ENCODE measurements around the gene MVK. TPM values are rescaled to one million over a fixed set of nuclear protein-coding genes. Genes with fewer than 3 reads are reported as not detected.

Gene MVK
- total RNA-seq, 1 donor from 2014 or later = 53.1 TPM

GRCh38 chr12:109590566-109590965 lies 17.0 kb downstream of the MVK start:
- intact Hi-C loops (cut with DNase I) = no loop called here

GRCh38 chr12:109591041-109591440 lies 17.4 kb downstream of the MVK start:
- H3K36me3 ChIP-seq = peaks cover 15 to 72% of the 10 kb centered on the region in 2 donors
- H3K9me3 ChIP-seq = no peaks in the 10 kb centered on the region
- TF ChIP-seq CTCF (IDR thresholded peaks at IDR 0.05) = no peak
- H3K27me3 ChIP-seq = no peaks in the 10 kb centered on the region
- H3K27ac ChIP-seq = no peak overlapping the region
- intact Hi-C loops (cut with DNase I) = no loop called here
- DNase-seq (ENCODE audit: low spot score in 2 of 2) = no peak
- H3K4me1 ChIP-seq = no peaks in the 10 kb centered on the region
- H3K4me3 ChIP-seq = no peak overlapping the region

More at GRCh38 chr12:109590566-109590965, 17.0 kb downstream of the MVK start:
- peaks cover 18 to 72% of the 10 kb centered on the region in 2 donors for H3K36me3 ChIP-seq
- H3K9me3 ChIP-seq = no peaks in the 10 kb centered on the region
- no peaks in the 10 kb centered on the region for H3K4me1 ChIP-seq
- DNase-seq (ENCODE audit: low spot score in 2 of 2) = no peak
- no peak for TF ChIP-seq CTCF (IDR thresholded peaks at IDR 0.05)
- no peak overlapping the region for H3K27ac ChIP-seq
- H3K27me3 ChIP-seq = no peaks in the 10 kb centered on the region
- H3K4me3 ChIP-seq = no peak overlapping the region

GRCh38 chr12:109592195-109592904 lies 18.8 kb downstream of the MVK start:
- Histone ChIP-seq H3K4me1 (peaks cover 0 to under 1% of the 10 kb centered on the region in 2 donors), H3K4me3 (no peak overlapping the region), H3K9me3 (no peaks in the 10 kb centered on the region), H3K27me3 (no peaks in the 10 kb centered on the region), H3K27ac (no peak overlapping the region), H3K36me3 (peaks cover 20 to 67% of the 10 kb centered on the region in 2 donors)
- intact Hi-C loops (cut with DNase I) = no loop called here
- no peak for DNase-seq (ENCODE audit: low spot score in 2 of 2)
- no peak for TF ChIP-seq CTCF (IDR thresholded peaks at IDR 0.05)

- intact Hi-C loops (cut with DNase I) = no loop called here
- peaks cover 15 to 62% of the 10 kb centered on the region in 2 donors for H3K36me3 ChIP-seq
- no peaks in the 10 kb centered on the region for H3K27me3 ChIP-seq
- no peak overlapping the region for H3K4me3 ChIP-seq
- no peak for TF ChIP-seq CTCF (IDR thresholded peaks at IDR 0.05)
- H3K4me1 ChIP-seq = peaks cover 0 to 4% of the 10 kb centered on the region in 2 donors
- DNase-seq (ENCODE audit: low spot score in 2 of 2) = no peak
- no peak overlapping the region for H3K27ac ChIP-seq
- no peaks in the 10 kb centered on the region for H3K9me3 ChIP-seq
Observed at GRCh38 chr12:109592905-109593272, 19.3 kb downstream of the MVK start.

- Histone ChIP-seq H3K27me3 (no peaks in the 10 kb centered on the region), H3K9me3 (no peaks in the 10 kb centered on the region), H3K36me3 (peaks cover 12 to 53% of the 10 kb centered on the region in 2 donors), H3K4me3 (no peak overlapping the region), H3K27ac (no peak overlapping the region), H3K4me1 (peaks cover 0 to 4% of the 10 kb centered on the region in 2 donors)
- intact Hi-C loops (cut with DNase I) = no loop called here
- no peak for DNase-seq (ENCODE audit: low spot score in 2 of 2)
- no peak for TF ChIP-seq CTCF (IDR thresholded peaks at IDR 0.05)
Observed at GRCh38 chr12:109594556-109595317, 21.1 kb downstream of the MVK start.

Data from ascending aorta (tissue), 2 donors.